ENCODE data around the gene ANO9. TPM values are rescaled to one million over a fixed set of nuclear protein-coding genes. Genes with fewer than 3 reads are reported as not detected.

The ANO9 gene
- total and polyA plus RNA-seq, 8 donors = 4.0 to 28.0 (median 8.0) TPM

GRCh38 chr11:380491-380890 is 61.3 kb downstream of the ANO9 start:
- Histone ChIP-seq H3K27me3 (peaks cover 0 to 34% of the 10 kb centered on the region in 2 donors), H3K36me3 (no peaks in the 10 kb centered on the region), H3K4me3 (no peak overlapping the region), H3K4me1 (no peaks in the 10 kb centered on the region), H3K9me3 (no peaks in the 10 kb centered on the region), H3K27ac (no peak overlapping the region)
- intact Hi-C loops (cut with DNase I) = no loop called here
- DNase-seq = peak in 1 of 4 donors; percentile 65
- TF ChIP-seq, protein P1, sequence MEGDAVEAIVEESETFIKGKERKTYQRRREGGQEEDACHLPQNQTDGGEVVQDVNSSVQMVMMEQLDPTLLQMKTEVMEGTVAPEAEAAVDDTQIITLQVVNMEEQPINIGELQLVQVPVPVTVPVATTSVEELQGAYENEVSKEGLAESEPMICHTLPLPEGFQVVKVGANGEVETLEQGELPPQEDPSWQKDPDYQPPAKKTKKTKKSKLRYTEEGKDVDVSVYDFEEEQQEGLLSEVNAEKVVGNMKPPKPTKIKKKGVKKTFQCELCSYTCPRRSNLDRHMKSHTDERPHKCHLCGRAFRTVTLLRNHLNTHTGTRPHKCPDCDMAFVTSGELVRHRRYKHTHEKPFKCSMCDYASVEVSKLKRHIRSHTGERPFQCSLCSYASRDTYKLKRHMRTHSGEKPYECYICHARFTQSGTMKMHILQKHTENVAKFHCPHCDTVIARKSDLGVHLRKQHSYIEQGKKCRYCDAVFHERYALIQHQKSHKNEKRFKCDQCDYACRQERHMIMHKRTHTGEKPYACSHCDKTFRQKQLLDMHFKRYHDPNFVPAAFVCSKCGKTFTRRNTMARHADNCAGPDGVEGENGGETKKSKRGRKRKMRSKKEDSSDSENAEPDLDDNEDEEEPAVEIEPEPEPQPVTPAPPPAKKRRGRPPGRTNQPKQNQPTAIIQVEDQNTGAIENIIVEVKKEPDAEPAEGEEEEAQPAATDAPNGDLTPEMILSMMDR (IDR thresholded peaks at IDR 0.05) = no peak
- no peak for ATAC-seq

GRCh38 chr11:380095-380480 is 61.7 kb downstream of the ANO9 start:
- no peak overlapping the region for H3K4me3 ChIP-seq
- ATAC-seq (no peak), DNase-seq (peak in 1 of 4 donors; percentile 65)
- intact Hi-C loops (cut with DNase I) = no loop called here
- peaks cover 0 to 34% of the 10 kb centered on the region in 2 donors for H3K27me3 ChIP-seq
- H3K4me1 ChIP-seq = no peaks in the 10 kb centered on the region
- no peaks in the 10 kb centered on the region for H3K36me3 ChIP-seq
- H3K27ac ChIP-seq = no peak overlapping the region
- TF ChIP-seq, protein P1 (IDR thresholded peaks at IDR 0.05) = no peak
- H3K9me3 ChIP-seq = no peaks in the 10 kb centered on the region

GRCh38 chr11:379205-380094 is 62.4 kb downstream of the ANO9 start:
- TF ChIP-seq, protein P1 (IDR thresholded peaks at IDR 0.05) = no peak
- DNase-seq (peak in 1 of 4 donors; percentile 81), ATAC-seq (no peak)
- peaks cover 0 to 34% of the 10 kb centered on the region in 2 donors for H3K27me3 ChIP-seq
- intact Hi-C loops (cut with DNase I) = no loop called here
- no peaks in the 10 kb centered on the region for H3K36me3 ChIP-seq
- H3K4me3 ChIP-seq = no peak overlapping the region
- no peaks in the 10 kb centered on the region for H3K4me1 ChIP-seq
- no peak overlapping the region for H3K27ac ChIP-seq
- no peaks in the 10 kb centered on the region for H3K9me3 ChIP-seq

DNA sequence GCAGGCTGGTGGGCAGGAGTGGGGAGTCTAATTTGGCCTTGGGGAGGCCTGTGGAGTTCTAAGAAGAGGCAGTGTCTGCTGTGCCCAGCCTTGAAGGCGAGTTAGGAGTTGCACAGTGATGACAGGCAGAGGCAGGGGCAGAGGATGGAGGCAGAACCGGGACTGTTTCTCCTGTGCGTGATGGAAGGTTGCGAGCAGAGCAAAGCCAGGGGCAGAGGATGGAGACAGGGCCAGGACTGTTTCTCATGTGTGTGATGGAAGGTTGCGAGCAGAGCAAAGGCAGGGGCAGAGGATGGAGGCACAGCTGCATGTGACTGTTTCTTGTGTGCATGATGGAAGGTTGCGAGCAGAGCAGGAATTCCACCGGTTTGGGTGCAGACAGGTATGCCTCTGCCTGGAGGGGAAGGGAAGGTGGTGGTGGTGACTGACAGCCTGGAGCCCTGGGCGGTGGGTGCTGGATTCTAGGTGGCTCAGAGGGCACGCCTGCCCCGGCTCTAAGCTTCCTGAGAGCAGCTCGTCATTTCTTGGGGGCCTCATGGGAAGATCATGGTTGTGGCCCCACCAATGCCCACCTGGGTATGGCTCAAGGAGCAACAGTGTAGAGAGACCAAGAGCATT is 63.8 kb downstream of the ANO9 start:
- Histone ChIP-seq H3K9me3 (no peaks in the 10 kb centered on the region), H3K4me3 (no peak overlapping the region), H3K27me3 (peaks cover 0 to 34% of the 10 kb centered on the region in 2 donors), H3K27ac (no peak overlapping the region), H3K4me1 (no peaks in the 10 kb centered on the region), H3K36me3 (no peaks in the 10 kb centered on the region)
- intact Hi-C loops (cut with DNase I) = no loop called here
- ATAC-seq = no peak
- DNase-seq = peak in 1 of 4 donors; percentile 52
- TF ChIP-seq, protein P1 (IDR thresholded peaks at IDR 0.05) = no peak

GRCh38 chr11:377174-377865 is 64.5 kb downstream of the ANO9 start:
- Histone ChIP-seq H3K4me1 (no peaks in the 10 kb centered on the region), H3K27ac (no peak overlapping the region), H3K27me3 (peaks cover 0 to 32% of the 10 kb centered on the region in 2 donors), H3K9me3 (no peaks in the 10 kb centered on the region), H3K36me3 (no peaks in the 10 kb centered on the region), H3K4me3 (no peak overlapping the region)
- peak in 1 of 4 donors; percentile 80 for DNase-seq
- intact Hi-C loops (cut with DNase I) = no loop called here
- TF ChIP-seq, protein P1 (IDR thresholded peaks at IDR 0.05) = no peak
- ATAC-seq = no peak

Measured in left lung (tissue), 10 donors.